GM21381 (cell line): ENCODE results near the gene CBL.

Experiments used
- ATAC-seq: cut with Tn5 transposase; IDR thresholded peaks from one replicate; pipeline ENCODE4 v1.9.1; 2021; ENCODE audit warnings: mild to moderate bottlenecking, moderate library complexity; ENCODE audit not compliant: unreplicated experiment

The CBL gene

DNA sequence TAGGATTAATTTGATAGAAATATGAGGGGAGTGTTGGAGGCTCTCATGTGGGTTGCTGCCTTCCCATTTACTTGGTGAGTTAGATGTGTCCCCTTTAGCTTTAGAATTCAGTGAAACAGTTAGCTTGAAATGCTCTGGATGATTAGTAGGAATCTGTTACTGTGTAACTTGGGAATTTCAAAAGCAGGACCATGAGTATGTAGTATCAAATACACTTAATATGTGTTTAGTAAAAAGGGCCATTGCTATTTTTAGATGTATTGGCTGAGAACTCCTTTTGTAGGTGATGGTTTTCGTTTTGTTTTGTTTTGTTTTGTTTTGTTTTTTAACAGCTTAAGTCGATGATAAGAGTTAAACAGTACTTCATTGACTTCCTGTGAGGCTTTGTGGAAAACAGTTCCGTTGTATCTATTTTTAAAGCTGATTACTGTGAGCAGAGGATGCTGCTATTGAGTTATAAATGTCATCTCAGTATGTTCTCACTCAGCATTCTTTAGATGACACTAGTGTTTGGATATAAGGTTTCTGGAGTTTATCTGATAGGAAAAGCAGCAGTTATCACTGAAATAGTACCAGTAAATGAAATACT is 57.3 kb downstream of the CBL start:
- no peak for ATAC-seq

- ATAC-seq = no peak
Observed at GRCh38 chr11:119266063-119266462, 59.9 kb downstream of the CBL start.

- ATAC-seq = no peak
Observed at GRCh38 chr11:119266517-119267255, 60.5 kb downstream of the CBL start.

- ATAC-seq = no peak
Observed at GRCh38 chr11:119267645-119268044, 61.5 kb downstream of the CBL start.

DNA sequence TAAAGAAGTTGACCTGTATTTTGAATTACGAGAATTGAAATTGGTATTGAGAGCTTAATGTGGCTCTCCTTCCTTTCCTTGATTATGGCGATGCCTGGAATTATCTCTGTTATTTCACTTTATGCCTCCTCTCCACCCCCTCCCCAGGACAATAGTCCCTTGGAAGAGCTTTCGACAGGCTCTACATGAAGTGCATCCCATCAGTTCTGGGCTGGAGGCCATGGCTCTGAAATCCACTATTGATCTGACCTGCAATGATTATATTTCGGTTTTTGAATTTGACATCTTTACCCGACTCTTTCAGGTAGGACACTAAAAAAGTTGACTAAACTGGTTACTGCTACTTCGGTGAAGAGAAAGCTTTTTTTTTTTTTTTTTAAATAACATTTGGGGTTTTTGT is 67.6 kb downstream of the CBL start:
- no peak for ATAC-seq

DNA sequence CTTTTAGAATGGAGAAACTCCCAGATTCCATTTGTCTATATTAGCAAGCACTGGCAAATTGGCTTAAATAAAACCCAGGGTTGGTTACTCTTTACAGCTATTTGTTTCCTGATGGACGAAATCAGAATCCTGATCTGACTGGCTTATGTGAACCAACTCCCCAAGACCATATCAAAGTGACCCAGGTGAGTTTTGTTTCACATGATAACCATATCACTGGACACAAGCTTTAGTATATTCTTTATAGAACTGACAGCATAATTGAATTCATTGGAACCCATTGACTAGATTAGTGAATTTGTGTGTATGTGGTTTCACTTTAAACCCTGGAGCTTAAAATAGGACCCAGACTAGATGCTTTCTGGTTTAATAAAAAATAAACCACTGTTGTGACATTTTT is 71.5 kb downstream of the CBL start:
- ATAC-seq = no peak

- no peak for ATAC-seq
Observed at GRCh38 chr11:119282495-119282894, 76.4 kb downstream of the CBL start.

- no peak for ATAC-seq
Observed at GRCh38 chr11:119284344-119285157, 78.4 kb downstream of the CBL start.

DNA sequence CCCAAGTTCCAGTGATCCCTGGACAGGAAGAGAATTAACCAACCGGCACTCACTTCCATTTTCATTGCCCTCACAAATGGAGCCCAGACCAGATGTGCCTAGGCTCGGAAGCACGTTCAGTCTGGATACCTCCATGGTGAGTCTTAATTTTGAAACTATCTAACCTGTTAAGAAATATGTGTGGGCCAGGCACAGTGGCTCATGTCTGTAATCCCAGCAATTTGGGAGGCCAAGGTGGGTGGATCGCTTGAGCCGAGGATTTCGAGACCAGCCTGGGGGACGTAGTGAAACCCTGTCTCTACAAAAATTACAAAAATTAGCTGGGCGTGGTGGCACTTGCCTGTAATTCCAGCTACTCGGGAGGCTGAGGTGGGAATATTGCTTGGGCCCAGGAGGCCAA is 79.3 kb downstream of the CBL start:
- ATAC-seq = no peak

- ATAC-seq = no peak
Observed at GRCh38 chr11:119288219-119288618, 82.1 kb downstream of the CBL start.

- ATAC-seq = no peak
Observed at GRCh38 chr11:119290894-119291497, 84.9 kb downstream of the CBL start.

GRCh38 chr11:119293461-119293860 is 87.3 kb downstream of the CBL start:
- no peak for ATAC-seq

- no peak for ATAC-seq
Observed at GRCh38 chr11:119295178-119295577, 89.0 kb downstream of the CBL start.

- no peak for ATAC-seq
Observed at GRCh38 chr11:119297938-119298337, 91.8 kb downstream of the CBL start.

DNA sequence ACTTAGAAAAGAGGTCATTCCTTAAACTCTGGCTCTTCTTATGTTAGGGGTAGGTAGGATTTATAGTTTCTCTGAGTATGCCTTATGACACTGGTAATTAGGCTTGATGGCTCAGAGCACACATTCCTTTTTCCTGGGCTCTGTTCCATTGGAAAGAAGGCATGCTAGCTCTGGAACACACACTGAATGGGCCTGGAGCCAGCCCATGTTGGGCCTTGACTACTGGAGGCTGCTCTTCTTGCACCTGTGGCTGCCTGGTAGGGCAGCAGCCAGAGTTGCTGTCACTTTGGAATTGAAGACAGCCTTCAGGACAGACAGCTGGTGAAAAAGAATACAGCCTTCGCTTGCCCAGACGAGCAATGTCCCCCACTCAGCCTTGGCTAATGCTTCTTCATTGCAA is 92.6 kb downstream of the CBL start:
- ATAC-seq = no peak

GRCh38 chr11:119299416-119299815 is 93.3 kb downstream of the CBL start:
- no peak for ATAC-seq

DNA sequence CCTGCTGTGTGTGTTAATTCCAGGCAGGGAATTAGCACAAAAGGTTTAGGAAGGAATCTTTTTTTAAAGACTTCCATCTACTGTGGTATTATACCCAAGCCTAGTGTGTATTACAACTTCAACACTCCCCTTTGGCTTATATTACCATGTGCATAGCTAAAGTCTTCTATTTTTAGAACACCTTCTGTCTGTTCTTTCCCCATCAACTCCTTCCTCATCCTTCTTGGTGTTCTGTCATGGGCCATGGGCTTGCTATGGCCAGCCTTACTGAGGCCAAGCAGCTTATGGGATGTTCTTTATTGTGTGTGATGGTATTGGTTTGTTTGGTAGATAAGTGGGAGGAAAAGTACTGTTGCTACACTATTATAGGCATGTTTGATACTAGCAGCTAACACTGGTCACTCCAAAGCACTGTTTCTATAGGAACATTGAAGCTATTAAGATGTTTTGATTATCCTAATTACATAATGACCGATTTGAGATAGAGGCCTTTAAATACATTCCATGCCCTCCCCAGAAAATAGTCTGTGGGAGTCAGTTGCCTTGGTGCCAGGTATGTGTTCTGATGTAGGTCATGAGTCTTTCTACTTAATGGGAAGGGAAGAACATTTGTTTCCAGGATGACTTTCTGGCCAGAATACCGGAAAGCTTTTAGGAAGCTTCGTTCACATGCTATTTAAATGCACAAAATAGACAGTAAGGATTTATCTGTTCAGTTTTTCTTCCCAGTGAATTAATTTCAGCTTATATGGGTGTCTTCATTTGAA is 94.2 kb downstream of the CBL start:
- no peak for ATAC-seq

DNA sequence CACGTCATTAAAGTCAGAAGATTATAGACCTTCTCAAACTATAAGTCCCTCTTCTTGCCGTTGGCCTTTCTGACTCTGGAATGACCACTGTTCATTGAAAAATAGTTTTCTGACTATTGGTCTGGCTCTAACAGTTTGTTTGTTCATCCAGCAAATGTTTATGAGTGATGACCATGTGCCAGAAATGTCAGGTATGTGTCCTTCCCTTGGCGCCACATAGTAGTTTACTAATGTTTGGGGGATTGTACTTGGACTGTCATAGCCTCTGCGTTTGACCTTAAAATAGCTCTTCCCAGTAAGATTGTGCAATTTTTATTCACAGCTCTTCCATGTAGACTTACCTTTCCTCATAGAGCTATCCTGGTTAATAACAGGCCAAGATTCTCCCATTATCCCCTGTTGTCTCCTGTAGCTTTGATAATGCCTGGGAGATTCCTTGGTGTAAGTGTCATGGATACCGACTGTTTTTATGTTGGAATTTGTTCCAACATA is 97.1 kb downstream of the CBL start:
- no peak for ATAC-seq

GRCh38 chr11:119305556-119306372 is 99.6 kb downstream of the CBL start:
- ATAC-seq = no peak

GRCh38 chr11:119306373-119306890 is 100.3 kb downstream of the CBL start:
- ATAC-seq = no peak
